PC-9 (cell line): ENCODE data around the gene RAD18. TPM values are rescaled to one million over a fixed set of nuclear protein-coding genes. Genes with fewer than 3 reads are reported as not detected.

Experiments used
- BruUV-seq: library from RNA; stranded (reverse); fragments of 400-500 nt; replicated peaks from 2 replicates; lab custom pipeline; 2021; lab: Mats Ljungman, UMichigan
- CTCF ChIA-PET: fragments of 300-600 bp; sonication (Branson Sonifier 250); formaldehyde crosslinking; loops from one replicate; lab custom pipeline; 2022; ENCODE audit warnings: antibody characterized with exemption; lab: Charles Lee
- POLR2A ChIA-PET: fragments of 300-600 bp; sonication (Branson Sonifier 250); formaldehyde crosslinking; loops from one replicate; lab custom pipeline; 2022; ENCODE audit warnings: antibody characterized with exemption; ENCODE audit not compliant: unreplicated experiment; lab: Charles Lee
- DNase-seq, 2 experiments: peaks; one replicate each; pipeline versions ENCODE4 v3.0.0 to v3.0.0-alpha.2; 2015 to 2022; ENCODE audit warnings: mixed read lengths in 1 of 2
- H2AFZ ChIP-seq: fragments of 200-600 bp; sonication (generic); 2 replicates; pipeline ENCODE4 v1.8.1; 2017; ENCODE audit warnings: antibody characterized with exemption
- H3F3A ChIP-seq: fragments of 200-600 bp; sonication (generic); 2 replicates; pipeline ENCODE4 v1.8.1; 2017; ENCODE audit warnings: antibody characterized with exemption, mild to moderate bottlenecking, low read depth; ENCODE audit not compliant: insufficient read depth
- H3K27ac ChIP-seq: fragments of 200-600 bp; sonication (generic); 2 replicates; pipeline ENCODE4 v1.6.1; 2016; ENCODE audit warnings: mixed run types
- H3K27me3 ChIP-seq: fragments of 200-600 bp; sonication (generic); 2 replicates; pipeline ENCODE4 v1.6.1; 2016; ENCODE audit warnings: low read depth, mixed run types; ENCODE audit not compliant: insufficient read depth
- H3K36me3 ChIP-seq: fragments of 200-600 bp; sonication (generic); 2 replicates; pipeline ENCODE4 v1.6.1; 2016; ENCODE audit warnings: low read depth, mixed run types
- H3K4me1 ChIP-seq: fragments of 200-600 bp; sonication (generic); replicated peaks from 2 replicates; pipeline ENCODE4 v1.6.1; 2016; ENCODE audit warnings: mixed run types; ENCODE audit not compliant: insufficient read depth
- H3K4me2 ChIP-seq: fragments of 200-600 bp; sonication (generic); 2 replicates; pipeline ENCODE4 v1.6.1; 2017; ENCODE audit warnings: mixed run types
- H3K4me3 ChIP-seq: fragments of 200-600 bp; sonication (generic); 2 replicates; pipeline ENCODE4 v1.6.1; 2016; ENCODE audit warnings: mixed run types
- H3K79me2 ChIP-seq: fragments of 200-600 bp; sonication (generic); 2 replicates; pipeline ENCODE4 v1.6.1; 2017; ENCODE audit warnings: low read depth, mixed run types
- H3K9me2 ChIP-seq: fragments of 200-600 bp; sonication (generic); 2 replicates; pipeline ENCODE4 v1.8.1; 2017; ENCODE audit warnings: mild to moderate bottlenecking; ENCODE audit not compliant: insufficient read depth
- H3K9me3 ChIP-seq: fragments of 200-600 bp; sonication (generic); 2 replicates; pipeline ENCODE4 v1.8.1; 2016; ENCODE audit warnings: low read depth; ENCODE audit not compliant: insufficient read depth
- H4K20me1 ChIP-seq: fragments of 200-600 bp; sonication (generic); 2 replicates; pipeline ENCODE4 v1.8.1; 2017; ENCODE audit not compliant: insufficient read depth
- EZH2 ChIP-seq: fragments of 200-600 bp; sonication (generic); IDR thresholded peaks from 2 replicates; pipeline ENCODE4 v1.8.0; 2017; ENCODE audit warnings: antibody characterized with exemption, low read depth
- intact Hi-C: fragments of 100-400 bp; cut with micrococcal nuclease; formaldehyde crosslinking; loops from one replicate; pipeline ENCODE4 v1.10.0; 2022; ENCODE audit not compliant: unreplicated experiment
- total RNA-seq: library from RNA; stranded (reverse); gene quantifications from 2 replicates; pipeline ENCODE4 v1.2.3, GENCODE V29; 2021
- TF ChIP-seq, protein P1 (sequence below): fragments of 200-600 bp; sonication (generic); conservative IDR thresholded peaks from 2 replicates; pipeline ENCODE4 v1.6.1; 2017; ENCODE audit warnings: mixed run types, antibody characterized with exemption, mild to moderate bottlenecking, moderate library complexity

RAD18 gene
- total RNA-seq, 1 experiment from 2014 or later: 29.1 TPM

DNA sequence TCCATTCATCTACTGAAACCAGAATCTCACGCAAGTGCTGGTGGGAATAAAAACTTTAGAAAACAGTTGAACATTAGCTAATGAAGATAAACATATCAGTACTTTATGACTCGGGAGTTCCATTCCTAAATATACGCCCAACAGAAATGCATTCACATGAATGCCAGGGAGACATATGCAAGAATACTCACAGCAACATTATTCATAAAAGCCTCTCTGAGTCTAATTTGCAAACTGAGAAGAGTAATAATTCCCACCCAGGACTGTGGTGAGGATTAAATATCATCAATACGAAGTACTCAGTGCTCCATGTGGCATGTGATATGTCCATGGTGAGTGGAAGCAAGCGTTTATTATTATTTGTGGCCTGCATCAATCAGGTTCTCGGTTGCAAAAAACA lies 128.3 kb downstream of the RAD18 start:
- TF ChIP-seq, protein P1, sequence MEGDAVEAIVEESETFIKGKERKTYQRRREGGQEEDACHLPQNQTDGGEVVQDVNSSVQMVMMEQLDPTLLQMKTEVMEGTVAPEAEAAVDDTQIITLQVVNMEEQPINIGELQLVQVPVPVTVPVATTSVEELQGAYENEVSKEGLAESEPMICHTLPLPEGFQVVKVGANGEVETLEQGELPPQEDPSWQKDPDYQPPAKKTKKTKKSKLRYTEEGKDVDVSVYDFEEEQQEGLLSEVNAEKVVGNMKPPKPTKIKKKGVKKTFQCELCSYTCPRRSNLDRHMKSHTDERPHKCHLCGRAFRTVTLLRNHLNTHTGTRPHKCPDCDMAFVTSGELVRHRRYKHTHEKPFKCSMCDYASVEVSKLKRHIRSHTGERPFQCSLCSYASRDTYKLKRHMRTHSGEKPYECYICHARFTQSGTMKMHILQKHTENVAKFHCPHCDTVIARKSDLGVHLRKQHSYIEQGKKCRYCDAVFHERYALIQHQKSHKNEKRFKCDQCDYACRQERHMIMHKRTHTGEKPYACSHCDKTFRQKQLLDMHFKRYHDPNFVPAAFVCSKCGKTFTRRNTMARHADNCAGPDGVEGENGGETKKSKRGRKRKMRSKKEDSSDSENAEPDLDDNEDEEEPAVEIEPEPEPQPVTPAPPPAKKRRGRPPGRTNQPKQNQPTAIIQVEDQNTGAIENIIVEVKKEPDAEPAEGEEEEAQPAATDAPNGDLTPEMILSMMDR: no peak
- TF ChIP-seq EZH2: no peak
- BruUV-seq: no TSS peak
- ChIA-PET CTCF (no interaction called here), POLR2A (no interaction called here)
- H3K9me3 ChIP-seq: no peaks in the 10 kb centered on the region
- H3K4me1 ChIP-seq: no peaks in the 10 kb centered on the region
- H3K9me2 ChIP-seq: no peaks in the 10 kb centered on the region
- no peak overlapping the region for H3K4me2 ChIP-seq
- no peaks in the 10 kb centered on the region for H3K79me2 ChIP-seq
- intact Hi-C loops: no loop called here
- H3K4me3 ChIP-seq: no peak overlapping the region
- H2AFZ ChIP-seq: no peak overlapping the region
- no peak for DNase-seq
- H3K27me3 ChIP-seq: no peaks in the 10 kb centered on the region
- H3K27ac ChIP-seq: no peak overlapping the region
- H3F3A ChIP-seq: no peaks in the 10 kb centered on the region
- no peaks in the 10 kb centered on the region for H4K20me1 ChIP-seq
- H3K36me3 ChIP-seq: no peaks in the 10 kb centered on the region

DNA sequence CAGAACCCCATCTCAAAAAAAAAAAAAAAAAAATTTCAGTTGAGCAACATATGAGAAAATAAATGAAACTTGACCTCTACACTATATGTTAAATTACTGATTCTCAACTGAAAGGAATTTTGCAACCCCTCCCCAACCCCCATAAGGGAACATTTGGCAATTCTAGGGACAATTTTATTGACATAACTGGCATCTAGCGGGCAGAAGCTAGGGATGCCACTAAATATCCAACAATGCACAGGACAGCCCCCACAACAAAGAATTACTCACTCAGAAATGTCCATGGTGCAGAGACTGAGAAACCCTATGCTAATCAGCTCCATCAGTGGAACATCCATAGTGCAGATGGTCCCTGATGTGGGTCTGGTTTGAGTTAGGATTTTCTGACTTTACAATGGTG lies 135.6 kb downstream of the RAD18 start:
- no peak for DNase-seq
- no peak for TF ChIP-seq EZH2
- TF ChIP-seq, protein P1: no peak

More for the DNA sequence above, 135.6 kb downstream of the RAD18 start:
- no peak overlapping the region for H3K4me3 ChIP-seq
- H2AFZ ChIP-seq: no peak overlapping the region
- ChIA-PET CTCF (no interaction called here), POLR2A (no interaction called here)
- no peaks in the 10 kb centered on the region for H3K79me2 ChIP-seq
- H3K9me2 ChIP-seq: 0 out of 2 replicates have a peak, but pooled peaks cover 6% of the 10 kb centered on the region
- no peak overlapping the region for H3K27ac ChIP-seq
- H3F3A ChIP-seq: peaks cover 3% of the 10 kb centered on the region; the same call in 1 of the 2 replicates
- no peaks in the 10 kb centered on the region for H4K20me1 ChIP-seq
- H3K36me3 ChIP-seq: no peaks in the 10 kb centered on the region
- intact Hi-C loops: no loop called here
- BruUV-seq: no TSS peak
- no peaks in the 10 kb centered on the region for H3K9me3 ChIP-seq
- H3K27me3 ChIP-seq: no peaks in the 10 kb centered on the region
- no peak overlapping the region for H3K4me2 ChIP-seq
- H3K4me1 ChIP-seq: 0 out of 2 replicates have a peak, but pooled peaks cover under 1% of the 10 kb centered on the region

Other genes starting within 250 kb of the RAD18 start
- 0.24 TPM in 1 of 2 replicates, not detected in the other for gene CAV3, start 229.7 kb downstream of the RAD18 start, total RNA-seq
- gene OXTR, start 193.9 kb downstream of the RAD18 start, total RNA-seq: 3.4 and 6.9 TPM in 2 replicates